Activated naive CD8-positive, alpha-beta T cell treated with anti-CD3 and anti-CD28 coated beads, Interleukin-2, amount 10 ng/mL, durations not matched to agents 7 days and 5 days (primary cell): ENCODE results near the gene TRUB1. TPM values are rescaled to one million over a fixed set of nuclear protein-coding genes. Genes with fewer than 3 reads are reported as not detected.

Experiments used
- ATAC-seq: fragments of 150-1000 bp; cut with Tn5 transposase; one replicate; pipeline ENCODE4 v1.10.0; 2021; ENCODE audit warnings: low read depth, moderate library complexity
- POLR2A ChIA-PET: fragments of 350-600 bp; sonication (Branson Sonifier 250); formaldehyde crosslinking; loops from one replicate; lab custom pipeline; 2021; ENCODE audit warnings: antibody characterized with exemption; lab: Charles Lee
- DNase-seq: peaks from one replicate; pipeline ENCODE4 v3.0.0; 2021
- H3K27ac Mint-ChIP-seq: one replicate; pipeline ENCODE4 v1.8.0; 2022; ENCODE audit warnings: mild to moderate bottlenecking, mixed read lengths
- H3K27me3 Mint-ChIP-seq: one replicate; pipeline ENCODE4 v1.8.0; 2022; ENCODE audit warnings: mild to moderate bottlenecking, moderate library complexity, mixed read lengths
- H3K36me3 Mint-ChIP-seq: one replicate; pipeline ENCODE4 v1.8.0; 2021; ENCODE audit warnings: mild to moderate bottlenecking, mixed read lengths
- H3K4me1 Mint-ChIP-seq: one replicate; pipeline ENCODE4 v1.8.0; 2021; ENCODE audit warnings: mixed read lengths
- H3K4me3 Mint-ChIP-seq: one replicate; pipeline ENCODE4 v1.8.0; 2022; ENCODE audit warnings: mild to moderate bottlenecking, moderate library complexity, mixed read lengths
- H3K9me3 Mint-ChIP-seq: one replicate; pipeline ENCODE4 v1.8.0; 2021; ENCODE audit warnings: mixed read lengths
- total RNA-seq, 2 experiments: library from RNA; stranded (reverse); gene quantifications; one replicate each; pipeline ENCODE4 v1.2.3, GENCODE V29; 2021

TRUB1 gene
- total RNA-seq, 2 experiments from 2014 or later: 12.3 to 14.4 TPM

- H3K27me3 Mint-ChIP-seq: peaks cover under 1% of the 10 kb centered on the region
- ATAC-seq (no peak), DNase-seq (no peak)
- POLR2A ChIA-PET: no interaction called here
- no peak overlapping the region for H3K4me3 Mint-ChIP-seq
- H3K9me3 Mint-ChIP-seq: no peaks in the 10 kb centered on the region
- H3K4me1 Mint-ChIP-seq: peaks cover 8% of the 10 kb centered on the region
- no peaks in the 10 kb centered on the region for H3K36me3 Mint-ChIP-seq
- no peak overlapping the region for H3K27ac Mint-ChIP-seq
These were observed 25.5 kb upstream of the TRUB1 start for GRCh38 chr10:114912470-114912859.

- Mint-ChIP-seq H3K4me3 (no peak overlapping the region), H3K9me3 (no peaks in the 10 kb centered on the region), H3K27ac (no peak overlapping the region), H3K4me1 (peaks cover 8% of the 10 kb centered on the region), H3K27me3 (peaks cover 3% of the 10 kb centered on the region), H3K36me3 (no peaks in the 10 kb centered on the region)
- ATAC-seq (no peak), DNase-seq (no peak)
- POLR2A ChIA-PET: no interaction called here
These were observed 23.4 kb upstream of the TRUB1 start for GRCh38 chr10:114914560-114914959.

DNA sequence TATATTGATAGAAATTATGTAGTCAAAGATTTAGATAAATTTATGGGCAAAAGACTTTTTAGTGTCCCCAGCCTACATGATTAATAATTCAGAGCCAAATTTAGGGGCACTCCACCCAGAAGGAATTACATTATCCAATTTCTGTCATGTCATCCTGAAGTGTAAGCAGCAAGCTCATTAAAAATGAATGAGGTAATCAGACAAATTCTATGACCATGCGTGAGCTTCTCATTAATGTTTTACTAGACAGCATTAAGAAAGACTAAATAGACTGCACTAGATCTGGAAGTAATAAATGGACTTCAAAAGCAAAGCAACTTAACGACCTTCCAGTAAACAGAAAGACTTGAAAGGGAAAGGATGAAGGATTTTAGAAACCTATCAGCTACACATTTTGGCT lies 22.7 kb upstream of the TRUB1 start:
- ATAC-seq (no peak), DNase-seq (no peak)
- H3K4me1 Mint-ChIP-seq: peaks cover 8% of the 10 kb centered on the region
- H3K9me3 Mint-ChIP-seq: no peaks in the 10 kb centered on the region
- no peak overlapping the region for H3K27ac Mint-ChIP-seq
- H3K27me3 Mint-ChIP-seq: peaks cover 3% of the 10 kb centered on the region
- POLR2A ChIA-PET: no interaction called here
- H3K4me3 Mint-ChIP-seq: no peak overlapping the region
- H3K36me3 Mint-ChIP-seq: no peaks in the 10 kb centered on the region

DNA sequence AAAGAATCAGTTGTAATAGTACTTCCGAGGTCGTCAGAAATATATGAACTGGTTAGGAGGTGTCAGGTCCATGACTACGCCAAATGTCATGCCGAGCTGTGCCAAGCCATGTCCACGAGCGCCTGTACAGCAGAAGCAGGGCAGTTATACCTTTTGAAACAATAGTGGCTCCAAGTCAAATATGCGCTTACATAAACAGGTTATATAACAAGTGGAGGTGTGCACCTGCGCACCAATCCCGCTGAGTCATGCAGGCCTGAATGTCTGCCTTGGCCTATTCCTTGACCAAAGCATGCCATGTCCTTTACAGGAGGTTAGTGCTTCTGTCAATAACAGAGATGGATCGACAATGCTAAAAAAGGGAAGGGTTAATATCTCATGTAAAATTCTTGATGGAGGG lies 21.3 kb upstream of the TRUB1 start:
- ATAC-seq: no peak
- POLR2A ChIA-PET: no interaction called here
- no peak overlapping the region for H3K27ac Mint-ChIP-seq
- H3K36me3 Mint-ChIP-seq: no peaks in the 10 kb centered on the region
- no peak overlapping the region for H3K4me3 Mint-ChIP-seq
- peaks cover 7% of the 10 kb centered on the region for H3K27me3 Mint-ChIP-seq
- DNase-seq: no peak
- peaks cover 8% of the 10 kb centered on the region for H3K4me1 Mint-ChIP-seq
- no peaks in the 10 kb centered on the region for H3K9me3 Mint-ChIP-seq

GRCh38 chr10:114917459-114917858 lies 20.5 kb upstream of the TRUB1 start:
- peaks cover 7% of the 10 kb centered on the region for H3K27me3 Mint-ChIP-seq
- no peaks in the 10 kb centered on the region for H3K9me3 Mint-ChIP-seq
- peaks cover 2% of the 10 kb centered on the region for H3K4me1 Mint-ChIP-seq
- no peak overlapping the region for H3K27ac Mint-ChIP-seq
- POLR2A ChIA-PET: no interaction called here
- DNase-seq (no peak), ATAC-seq (no peak)
- H3K36me3 Mint-ChIP-seq: no peaks in the 10 kb centered on the region
- no peak overlapping the region for H3K4me3 Mint-ChIP-seq

DNA sequence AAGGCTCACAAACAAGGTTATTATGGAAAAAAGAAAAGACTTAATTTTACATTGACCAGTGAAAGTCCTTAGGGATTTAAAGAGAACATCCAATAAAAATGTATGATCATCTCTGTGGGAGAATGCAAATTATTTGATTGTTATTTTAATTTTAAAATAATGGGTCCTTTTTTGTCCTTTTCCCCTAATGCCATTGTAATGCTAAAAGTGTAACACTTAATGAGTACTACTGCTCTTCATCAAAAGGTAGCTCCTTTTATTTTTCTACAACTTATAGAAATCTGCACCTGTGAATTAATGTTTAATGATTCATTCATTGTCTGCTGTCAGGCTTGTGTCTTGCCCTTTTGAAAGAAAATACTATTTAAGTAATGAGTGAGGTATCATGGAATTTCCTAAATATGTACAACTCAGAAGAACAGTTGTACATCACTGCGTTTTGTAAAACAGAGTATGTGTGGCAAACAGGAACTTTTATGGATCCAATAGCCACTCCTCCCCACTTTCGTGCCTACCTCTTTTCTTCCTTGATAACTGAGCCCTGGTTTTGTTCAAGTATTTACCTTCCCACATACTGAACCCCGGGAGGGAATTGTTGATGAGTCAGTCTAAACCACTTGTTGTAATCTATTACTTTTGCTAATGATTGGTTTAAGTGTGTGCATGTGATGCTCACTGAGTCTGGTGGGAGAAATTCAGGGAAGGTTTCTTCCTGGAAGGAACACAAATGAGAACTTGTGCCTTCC lies 19.9 kb upstream of the TRUB1 start:
- POLR2A ChIA-PET: no interaction called here
- Mint-ChIP-seq H3K27ac (no peak overlapping the region), H3K9me3 (no peaks in the 10 kb centered on the region), H3K4me3 (no peak overlapping the region), H3K4me1 (peaks cover 2% of the 10 kb centered on the region), H3K36me3 (no peaks in the 10 kb centered on the region), H3K27me3 (peaks cover 7% of the 10 kb centered on the region)
- DNase-seq: no peak
- no peak for ATAC-seq

GRCh38 chr10:114920459-114920858 lies 17.5 kb upstream of the TRUB1 start:
- no peak for DNase-seq
- no peaks in the 10 kb centered on the region for H3K36me3 Mint-ChIP-seq
- H3K27me3 Mint-ChIP-seq: peaks cover 7% of the 10 kb centered on the region
- POLR2A ChIA-PET: no interaction called here
- H3K4me3 Mint-ChIP-seq: no peak overlapping the region
- H3K4me1 Mint-ChIP-seq: no peaks in the 10 kb centered on the region
- no peaks in the 10 kb centered on the region for H3K9me3 Mint-ChIP-seq
- H3K27ac Mint-ChIP-seq: no peak overlapping the region
- ATAC-seq: no peak

GRCh38 chr10:114922003-114922402 lies 16.0 kb upstream of the TRUB1 start:
- POLR2A ChIA-PET: no interaction called here
- Mint-ChIP-seq H3K27ac (no peak overlapping the region), H3K4me1 (peaks cover 4% of the 10 kb centered on the region), H3K4me3 (no peak overlapping the region), H3K9me3 (no peaks in the 10 kb centered on the region), H3K27me3 (peaks cover 7% of the 10 kb centered on the region), H3K36me3 (no peaks in the 10 kb centered on the region)
- DNase-seq (no peak), ATAC-seq (no peak)

DNA sequence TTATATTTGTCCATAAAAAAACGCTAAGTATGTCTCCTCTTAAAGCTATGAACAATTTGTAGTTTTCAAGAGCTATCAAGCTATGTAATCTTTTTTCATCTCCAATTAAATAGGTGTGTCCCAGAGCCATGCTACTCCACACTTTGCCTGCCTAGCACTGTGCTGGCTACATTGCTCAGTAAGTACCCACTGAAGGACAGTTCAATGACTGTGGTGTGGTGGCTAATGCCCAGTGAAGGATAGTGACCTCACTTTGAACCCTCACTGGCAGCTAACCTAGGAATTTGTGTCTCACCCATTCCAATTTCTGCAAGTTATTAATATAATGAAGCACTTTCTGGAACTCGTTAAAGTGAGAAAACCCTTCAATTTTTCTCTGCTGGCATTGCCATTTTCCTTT lies 14.4 kb upstream of the TRUB1 start:
- no peaks in the 10 kb centered on the region for H3K9me3 Mint-ChIP-seq
- DNase-seq (no peak), ATAC-seq (no peak)
- H3K36me3 Mint-ChIP-seq: no peaks in the 10 kb centered on the region
- no peak overlapping the region for H3K4me3 Mint-ChIP-seq
- no peak overlapping the region for H3K27ac Mint-ChIP-seq
- H3K4me1 Mint-ChIP-seq: peaks cover 4% of the 10 kb centered on the region
- peaks cover 4% of the 10 kb centered on the region for H3K27me3 Mint-ChIP-seq
- POLR2A ChIA-PET: interaction anchor here (1.0 kb wide), 1 partner anchor 14 kb away, joined by 4 read pairs; the partner anchor contains the start of gene TRUB1

DNA sequence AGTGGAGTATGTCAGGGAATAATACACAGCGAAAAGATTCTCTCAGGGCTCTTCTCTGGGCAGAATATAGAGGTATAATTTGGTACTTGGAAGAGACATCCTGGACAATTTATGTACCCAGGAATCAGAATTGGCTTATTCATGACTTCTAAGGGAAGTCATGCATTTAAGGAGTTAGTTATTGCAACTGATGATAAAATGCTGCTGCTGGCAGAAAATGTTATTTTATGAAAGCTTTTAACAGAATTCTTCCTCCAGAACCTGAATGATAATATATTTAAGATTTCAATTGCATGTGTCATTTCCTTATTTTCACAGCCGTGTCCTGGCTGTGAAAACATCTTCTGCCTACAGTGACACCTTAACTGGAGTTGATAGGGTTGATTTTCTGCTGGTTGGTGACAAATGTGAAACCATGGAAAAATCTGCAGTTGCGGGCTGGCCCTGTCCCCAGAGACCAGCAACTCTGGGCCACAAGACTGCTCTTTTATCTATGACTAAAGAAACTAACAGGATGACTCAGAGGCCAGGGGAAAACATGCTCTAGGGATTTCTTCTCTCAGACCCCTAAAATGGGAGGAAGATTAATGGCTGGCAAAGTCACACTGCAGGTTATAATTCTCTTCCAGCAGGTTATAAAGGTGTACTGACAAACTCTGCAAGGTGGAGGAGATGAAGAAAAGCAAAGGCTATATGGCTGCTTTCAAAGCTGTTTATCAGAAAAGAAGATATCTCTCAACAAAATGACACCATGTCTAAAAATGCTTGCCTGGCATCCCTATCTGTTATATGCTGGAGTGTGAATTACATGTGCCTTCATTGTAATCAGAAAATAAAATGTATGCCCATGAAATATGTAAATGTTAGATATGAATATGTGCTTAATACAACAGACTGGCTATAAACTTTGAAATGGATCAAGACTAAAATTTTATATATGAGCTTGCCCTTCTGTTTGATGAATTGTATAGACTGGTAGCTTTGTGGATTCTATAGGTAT lies 12.1 kb upstream of the TRUB1 start:
- DNase-seq: no peak
- Mint-ChIP-seq H3K4me3 (no peak overlapping the region), H3K36me3 (no peaks in the 10 kb centered on the region), H3K4me1 (peaks cover 6% of the 10 kb centered on the region), H3K27me3 (peaks cover 3% of the 10 kb centered on the region), H3K27ac (no peak overlapping the region), H3K9me3 (no peaks in the 10 kb centered on the region)
- POLR2A ChIA-PET: no interaction called here
- ATAC-seq: peak; percentile 52

- Mint-ChIP-seq H3K4me3 (no peak overlapping the region), H3K27me3 (peaks cover 3% of the 10 kb centered on the region), H3K36me3 (no peaks in the 10 kb centered on the region), H3K4me1 (peaks cover 6% of the 10 kb centered on the region), H3K9me3 (peaks cover 2% of the 10 kb centered on the region), H3K27ac (no peak overlapping the region)
- POLR2A ChIA-PET: no interaction called here
- DNase-seq (no peak), ATAC-seq (no peak)
These were observed 9.2 kb upstream of the TRUB1 start for GRCh38 chr10:114928818-114929217.

DNA sequence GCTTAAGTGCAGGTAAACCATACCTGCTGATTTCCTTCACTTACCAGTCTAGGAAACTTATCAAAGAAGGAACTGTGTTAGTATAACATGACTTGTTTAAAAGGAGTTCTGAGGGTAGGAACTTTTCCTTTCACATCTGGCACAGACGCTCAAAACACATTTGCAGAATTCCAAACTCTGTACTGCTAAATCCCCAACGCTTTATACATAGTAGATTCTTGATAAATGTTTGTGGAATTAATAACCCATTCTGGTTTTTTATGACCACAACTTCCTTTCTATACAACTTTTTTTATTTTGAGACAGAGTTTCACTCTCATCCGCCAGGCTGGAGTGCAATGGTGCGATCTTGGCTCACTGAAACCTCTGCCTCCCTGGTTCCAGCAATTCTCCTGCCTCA lies 7.7 kb upstream of the TRUB1 start:
- peaks cover 6% of the 10 kb centered on the region for H3K4me1 Mint-ChIP-seq
- no peaks in the 10 kb centered on the region for H3K36me3 Mint-ChIP-seq
- H3K27ac Mint-ChIP-seq: no peak overlapping the region
- no peak overlapping the region for H3K4me3 Mint-ChIP-seq
- peaks cover 2% of the 10 kb centered on the region for H3K9me3 Mint-ChIP-seq
- H3K27me3 Mint-ChIP-seq: peaks cover 3% of the 10 kb centered on the region
- POLR2A ChIA-PET: no interaction called here
- DNase-seq (no peak), ATAC-seq (no peak)

GRCh38 chr10:114931072-114931679 lies 6.8 kb upstream of the TRUB1 start:
- no peak for ATAC-seq

More at GRCh38 chr10:114931072-114931679, 6.8 kb upstream of the TRUB1 start:
- no peak overlapping the region for H3K27ac Mint-ChIP-seq
- peaks cover 2% of the 10 kb centered on the region for H3K9me3 Mint-ChIP-seq
- H3K4me3 Mint-ChIP-seq: no peak overlapping the region
- DNase-seq: no peak
- POLR2A ChIA-PET: no interaction called here
- peaks cover 2% of the 10 kb centered on the region for H3K4me1 Mint-ChIP-seq
- H3K27me3 Mint-ChIP-seq: peaks cover 3% of the 10 kb centered on the region
- no peaks in the 10 kb centered on the region for H3K36me3 Mint-ChIP-seq
